Endothelial cell of umbilical vein (primary cell): ENCODE results near the gene SORCS1. TPM values are rescaled to one million over a fixed set of nuclear protein-coding genes. Genes with fewer than 3 reads are reported as not detected.

Source experiments
- BruUV-seq: library from RNA; stranded (reverse); fragments of 400-500 nt; replicated peaks from 2 replicates; lab custom pipeline; 2021; lab: Mats Ljungman, UMichigan
- CTCF ChIA-PET: fragments of 300-600, 350-600 bp; sonication (Branson Sonifier 250); formaldehyde crosslinking; loops from one replicate; lab custom pipeline; 2021; ENCODE audit warnings: antibody characterized with exemption, inconsistent platforms; lab: Charles Lee
- POLR2A ChIA-PET: fragments of 300-600, 350-600 bp; sonication (Branson Sonifier 250); formaldehyde crosslinking; loops from one replicate; lab custom pipeline; 2021; ENCODE audit warnings: antibody characterized with exemption, inconsistent platforms; lab: Charles Lee
- DNase-seq: peaks from one replicate; pipeline ENCODE4 v3.0.0-alpha.2; 2011; ENCODE audit warnings: low read depth, low spot score
- FAIRE-seq: peaks from 2 replicates; lab custom pipeline; 2011; peaks lifted over from hg19 to GRCh38; lab: Jason Lieb, UNC
- H2AFZ ChIP-seq: 2 replicates; pipeline ENCODE4 v1.6.0; 2012; ENCODE audit warnings: low read depth, low read length, control low read depth, inconsistent platforms
- H3K27ac ChIP-seq: 2 replicates; pipeline ENCODE4 v1.5.1; 2011; ENCODE audit warnings: low read depth, mild to moderate bottlenecking, control low read depth, low read length, moderate library complexity; ENCODE audit not compliant: insufficient read depth
- H3K27me3 ChIP-seq, 2 experiments: 2 replicates each; pipeline versions ENCODE4 v1.6.0 to v1.6.1; 2011; ENCODE audit warnings: low read length in 2 of 2, mixed read lengths in 1 of 2; ENCODE audit not compliant: control insufficient read depth in 2 of 2, insufficient read depth in 2 of 2
- H3K36me3 ChIP-seq, 2 experiments: 2 replicates in 1 of 2; 3 replicates in 1 of 2; pipeline ENCODE4 v1.5.1; 2011; ENCODE audit warnings: low read length in 2 of 2, mild to moderate bottlenecking in 1 of 2, moderate library complexity in 1 of 2; ENCODE audit not compliant: control insufficient read depth in 2 of 2, insufficient read depth in 2 of 2; ENCODE audit errors: extremely low read depth in 1 of 2
- H3K4me1 ChIP-seq: 3 replicates; pipeline ENCODE4 v1.5.1; 2011; ENCODE audit warnings: mild to moderate bottlenecking, low read length; ENCODE audit not compliant: control insufficient read depth, insufficient read depth; ENCODE audit errors: extremely low read depth
- H3K4me2 ChIP-seq: 2 replicates; pipeline ENCODE4 v1.6.1; 2011; ENCODE audit warnings: low read length, control low read depth, mixed read lengths; ENCODE audit not compliant: insufficient read depth
- H3K4me3 ChIP-seq, 3 experiments: fragments of 200-600 bp in 1 of 3; sonication (generic), shearing (Covaris generic) in 1 of 3; replicated peaks in 1 of 3; 2 replicates each; pipeline ENCODE4 v1.5.1; 2011 to 2016; ENCODE audit warnings: control low read depth in 3 of 3, low read length in 3 of 3, mild to moderate bottlenecking in 2 of 3, inconsistent platforms in 1 of 3, low read depth in 1 of 3, moderate library complexity in 1 of 3; ENCODE audit not compliant: insufficient read depth in 1 of 3
- H3K79me2 ChIP-seq: 2 replicates; pipeline ENCODE4 v1.6.0; 2012; ENCODE audit warnings: low read length, inconsistent platforms; ENCODE audit not compliant: control insufficient read depth, insufficient read depth
- H3K9ac ChIP-seq: replicated peaks from 2 replicates; pipeline ENCODE3; 2011; ENCODE audit warnings: low read length, control low read depth; ENCODE audit not compliant: insufficient read depth; ENCODE audit errors: extremely low read depth
- H3K9me1 ChIP-seq: replicated peaks from 3 replicates; pipeline ENCODE4 v1.6.0; 2011; ENCODE audit warnings: mild to moderate bottlenecking, low read length; ENCODE audit not compliant: control insufficient read depth, insufficient read depth; ENCODE audit errors: extremely low read depth
- H3K9me3 ChIP-seq: replicated peaks from 2 replicates; pipeline ENCODE4 v1.5.1; 2012; ENCODE audit warnings: low read length, inconsistent platforms; ENCODE audit not compliant: control insufficient read depth, insufficient read depth
- H4K20me1 ChIP-seq: replicated peaks from 2 replicates; pipeline ENCODE3; 2011; ENCODE audit warnings: mild to moderate bottlenecking, low read length; ENCODE audit not compliant: control insufficient read depth, insufficient read depth; ENCODE audit errors: extremely low read depth
- EZH2 ChIP-seq: IDR thresholded peaks from 2 replicates; pipeline ENCODE4 v1.6.1; 2012; ENCODE audit warnings: borderline replicate concordance, low read depth, mild to moderate bottlenecking, moderate library complexity, low read length, inconsistent platforms; ENCODE audit not compliant: severe bottlenecking
- FOS ChIP-seq: IDR thresholded peaks from 2 replicates; pipeline ENCODE4 v1.6.1; 2011; ENCODE audit warnings: mild to moderate bottlenecking, low read length, moderate library complexity, borderline replicate concordance; ENCODE audit not compliant: insufficient read depth
- GATA2 ChIP-seq: IDR thresholded peaks from 2 replicates; pipeline ENCODE4 v1.7.0; 2011; ENCODE audit warnings: low read depth, mild to moderate bottlenecking, moderate library complexity, mixed read lengths, low read length; ENCODE audit not compliant: insufficient read length, insufficient read depth
- JUN ChIP-seq: IDR thresholded peaks from 2 replicates; pipeline ENCODE4 v1.6.1; 2011; ENCODE audit warnings: borderline replicate concordance, low read depth; ENCODE audit not compliant: insufficient read length, insufficient read depth
- MYC ChIP-seq: IDR thresholded peaks from one replicate; pipeline ENCODE4 v1.6.1; 2011; ENCODE audit warnings: mild to moderate bottlenecking, low read depth, low read length
- POLR2A ChIP-seq: IDR thresholded peaks from 2 replicates; pipeline ENCODE4 v1.6.1; 2012; ENCODE audit warnings: low read depth, mild to moderate bottlenecking, control low read depth, low read length
- POLR2AphosphoS5 ChIP-seq: IDR thresholded peaks from 2 replicates; pipeline ENCODE4 v1.6.1; 2012; ENCODE audit warnings: low read depth, mild to moderate bottlenecking, control low read depth, low read length, moderate library complexity; ENCODE audit not compliant: insufficient read depth
- dilution Hi-C: fragments of 300-500 bp; cut with MboI; formaldehyde crosslinking; loops from one replicate; pipeline ENCODE4 v1.15.0; 2019; ENCODE audit warnings: low sequenced_read_pairs; ENCODE audit not compliant: extremely low pct_ligation_motif_present
- intact Hi-C: fragments of 100-400 bp; cut with micrococcal nuclease; formaldehyde crosslinking; loops from one replicate; pipeline ENCODE4 v1.10.0; 2022
- polyA plus RNA-seq, 4 experiments: library from polyadenylated mRNA; depleted of rRNA in 3 of 4; stranded (reverse) in 3 of 4; unstranded in 1 of 4; fragments of >200 nt; gene quantifications; 2 replicates each; pipeline versions ENCODE4 v1.2.1 to v1.2.3, GENCODE V29; 2011 to 2012; ENCODE audit warnings: missing spikeins in 1 of 4
- total RNA-seq: library from RNA; stranded (reverse); gene quantifications from 2 replicates; pipeline ENCODE4 v1.2.3, GENCODE V29; 2021
- TF ChIP-seq, protein P1 (sequence below): IDR thresholded peaks from 2 replicates; pipeline ENCODE4 v1.6.1; 2011; ENCODE audit not compliant: insufficient read depth, insufficient read length
- TF ChIP-seq, protein P2 (sequence below), 2 donors: IDR thresholded peaks; 1 replicate in 1 of 2; 2 replicates in 1 of 2; pipeline ENCODE4 v1.5.1; 2011; ENCODE audit warnings: low read length in 2 of 2, mild to moderate bottlenecking in 2 of 2, moderate library complexity in 2 of 2, control low read depth in 1 of 2, inconsistent platforms in 1 of 2, low read depth in 1 of 2; ENCODE audit not compliant: insufficient read depth in 1 of 2; ENCODE audit errors: extremely low read depth in 1 of 2

The SORCS1 gene
- total and polyA plus RNA-seq, 2 donors (not counting 3 experiments of a cell fraction or from before 2014, with no cell fraction given): not detected

DNA sequence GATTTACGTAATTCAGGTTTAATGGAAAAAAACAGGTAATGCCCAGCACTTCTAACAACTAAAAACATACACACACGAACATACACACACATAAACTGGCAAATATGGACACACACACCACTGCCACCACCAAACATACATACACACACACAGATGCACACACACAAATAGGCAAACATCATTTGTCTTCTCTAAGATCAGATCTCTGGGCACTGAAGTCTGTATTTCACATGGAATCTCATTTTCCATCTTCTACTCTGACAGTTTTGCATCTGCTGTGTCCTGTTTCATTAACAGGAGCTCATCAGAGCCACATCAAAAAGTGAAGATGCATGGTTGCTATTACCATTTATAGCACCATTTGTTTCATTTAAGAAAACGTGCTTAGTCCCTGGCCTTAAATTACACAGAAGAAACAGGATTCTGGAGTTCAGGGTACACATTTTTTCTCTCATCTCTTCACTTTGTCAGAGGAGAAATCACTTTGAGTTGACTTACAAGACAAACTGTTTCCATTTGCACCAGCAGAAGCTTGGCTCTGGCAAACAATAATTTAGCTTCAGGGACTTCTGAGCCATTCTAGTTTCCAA, 165.3 kb downstream of the SORCS1 start:
- no peak for FAIRE-seq
- CTCF ChIA-PET: no interaction called here

More for the DNA sequence above, 165.3 kb downstream of the SORCS1 start:
- no peaks in the 10 kb centered on the region for H3K27me3 ChIP-seq
- peaks cover 7% of the 10 kb centered on the region for H3K9me3 ChIP-seq
- no peaks in the 10 kb centered on the region for H4K20me1 ChIP-seq
- dilution Hi-C loops (no loop called here), intact Hi-C loops (no loop called here)
- H3K4me2 ChIP-seq: no peak overlapping the region
- H3K9me1 ChIP-seq: no peaks in the 10 kb centered on the region
- H3K4me3 ChIP-seq: no peak overlapping the region
- TF ChIP-seq EZH2 (no peak), JUN (no peak), GATA2 (no peak), POLR2AphosphoS5 (no peak), MYC (no peak), FOS (no peak), POLR2A (no peak)
- TF ChIP-seq, protein P1, sequence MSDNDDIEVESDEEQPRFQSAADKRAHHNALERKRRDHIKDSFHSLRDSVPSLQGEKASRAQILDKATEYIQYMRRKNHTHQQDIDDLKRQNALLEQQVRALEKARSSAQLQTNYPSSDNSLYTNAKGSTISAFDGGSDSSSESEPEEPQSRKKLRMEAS: no peak
- TF ChIP-seq, protein P2, sequence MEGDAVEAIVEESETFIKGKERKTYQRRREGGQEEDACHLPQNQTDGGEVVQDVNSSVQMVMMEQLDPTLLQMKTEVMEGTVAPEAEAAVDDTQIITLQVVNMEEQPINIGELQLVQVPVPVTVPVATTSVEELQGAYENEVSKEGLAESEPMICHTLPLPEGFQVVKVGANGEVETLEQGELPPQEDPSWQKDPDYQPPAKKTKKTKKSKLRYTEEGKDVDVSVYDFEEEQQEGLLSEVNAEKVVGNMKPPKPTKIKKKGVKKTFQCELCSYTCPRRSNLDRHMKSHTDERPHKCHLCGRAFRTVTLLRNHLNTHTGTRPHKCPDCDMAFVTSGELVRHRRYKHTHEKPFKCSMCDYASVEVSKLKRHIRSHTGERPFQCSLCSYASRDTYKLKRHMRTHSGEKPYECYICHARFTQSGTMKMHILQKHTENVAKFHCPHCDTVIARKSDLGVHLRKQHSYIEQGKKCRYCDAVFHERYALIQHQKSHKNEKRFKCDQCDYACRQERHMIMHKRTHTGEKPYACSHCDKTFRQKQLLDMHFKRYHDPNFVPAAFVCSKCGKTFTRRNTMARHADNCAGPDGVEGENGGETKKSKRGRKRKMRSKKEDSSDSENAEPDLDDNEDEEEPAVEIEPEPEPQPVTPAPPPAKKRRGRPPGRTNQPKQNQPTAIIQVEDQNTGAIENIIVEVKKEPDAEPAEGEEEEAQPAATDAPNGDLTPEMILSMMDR (IDR thresholded peaks at IDR 0.05; ENCODE audit: extremely low read depth in 1 of 2, insufficient read depth in 1 of 2, low read depth in 1 of 2, low read length in 2 of 2): no peak
- POLR2A ChIA-PET: no interaction called here
- DNase-seq: no peak
- H2AFZ ChIP-seq: no peak overlapping the region
- BruUV-seq: no TSS peak
- H3K4me1 ChIP-seq: no peaks in the 10 kb centered on the region
- H3K79me2 ChIP-seq: no peaks in the 10 kb centered on the region
- no peak overlapping the region for H3K27ac ChIP-seq
- no peaks in the 10 kb centered on the region for H3K36me3 ChIP-seq
- no peak overlapping the region for H3K9ac ChIP-seq
